H9 (cell line): ENCODE measurements around the gene PAX6. TPM values are rescaled to one million over a fixed set of nuclear protein-coding genes. Genes with fewer than 3 reads are reported as not detected.
A peak's percentile ranks its signal among the peaks of the same experiment; 100 is the strongest.

ENCODE experiments used
- DNase-seq: peaks from one replicate; pipeline ENCODE4 v3.0.0-alpha.2; 2017
- H2AFZ ChIP-seq: one replicate; pipeline ENCODE4 v1.6.1; 2013; ENCODE audit warnings: mild to moderate bottlenecking, low read length, control low read depth, moderate library complexity
- H2AK5ac ChIP-seq: 2 replicates; pipeline ENCODE4 v1.6.1; 2013; ENCODE audit warnings: low read length, control low read depth, mixed read lengths; ENCODE audit not compliant: insufficient read length
- H2BK120ac ChIP-seq: one replicate; pipeline ENCODE4 v1.6.1; 2013; ENCODE audit warnings: low read depth, mild to moderate bottlenecking, low read length, control low read depth, inconsistent platforms; ENCODE audit not compliant: poor library complexity, severe bottlenecking
- H2BK12ac ChIP-seq: 2 replicates; pipeline ENCODE4 v1.6.1; 2013; ENCODE audit warnings: low read length, control low read depth, mixed read lengths, low read depth; ENCODE audit not compliant: insufficient read length
- H2BK15ac ChIP-seq: 2 replicates; pipeline ENCODE4 v1.6.1; 2013; ENCODE audit warnings: low read depth, low read length, control low read depth
- H2BK20ac ChIP-seq: one replicate; pipeline ENCODE4 v1.6.1; 2013; ENCODE audit warnings: low read depth, mild to moderate bottlenecking, low read length, control low read depth, inconsistent platforms; ENCODE audit not compliant: poor library complexity, severe bottlenecking
- H2BK5ac ChIP-seq: 2 replicates; pipeline ENCODE4 v1.6.1; 2013; ENCODE audit warnings: low read length, control low read depth, mixed read lengths; ENCODE audit not compliant: insufficient read length
- H3K14ac ChIP-seq: 2 replicates; pipeline ENCODE4 v1.6.1; 2013; ENCODE audit warnings: low read length, control low read depth; ENCODE audit not compliant: insufficient read depth
- H3K18ac ChIP-seq: 2 replicates; pipeline ENCODE4 v1.6.1; 2013; ENCODE audit warnings: low read depth, mild to moderate bottlenecking, mixed read lengths, low read length, control low read depth; ENCODE audit not compliant: insufficient read length
- H3K23ac ChIP-seq: 2 replicates; pipeline ENCODE4 v1.6.1; 2013; ENCODE audit warnings: low read length, control low read depth, mixed read lengths, low read depth; ENCODE audit not compliant: insufficient read length
- H3K23me2 ChIP-seq: 2 replicates; pipeline ENCODE4 v1.6.1; 2013; ENCODE audit warnings: low read depth, mild to moderate bottlenecking, mixed read lengths, low read length, control low read depth; ENCODE audit not compliant: insufficient read length, poor library complexity, severe bottlenecking
- H3K27ac ChIP-seq: 2 replicates; pipeline ENCODE4 v1.5.1; 2013; ENCODE audit warnings: low read length, control low read depth, mixed read lengths, low read depth; ENCODE audit not compliant: insufficient read length
- H3K27me3 ChIP-seq: 2 replicates; pipeline ENCODE4 v1.6.1; 2013; ENCODE audit warnings: low read length, control low read depth, inconsistent platforms; ENCODE audit not compliant: insufficient read depth
- H3K4ac ChIP-seq: 2 replicates; pipeline ENCODE4 v1.6.1; 2013; ENCODE audit warnings: low read depth, mild to moderate bottlenecking, control low read depth, inconsistent platforms, low read length, moderate library complexity
- H3K4me1 ChIP-seq: 2 replicates; pipeline ENCODE4 v1.6.1; 2013; ENCODE audit warnings: low read length, control low read depth, inconsistent platforms; ENCODE audit not compliant: insufficient read depth
- H3K4me2 ChIP-seq: 2 replicates; pipeline ENCODE4 v1.6.1; 2013; ENCODE audit warnings: low read length, control low read depth, mixed read lengths; ENCODE audit not compliant: insufficient read length, insufficient read depth
- H3K56ac ChIP-seq: 2 replicates; pipeline ENCODE4 v1.6.1; 2013; ENCODE audit warnings: low read depth, mild to moderate bottlenecking, mixed read lengths, low read length, control low read depth; ENCODE audit not compliant: insufficient read length
- H3K79me1 ChIP-seq: 2 replicates; pipeline ENCODE4 v1.6.1; 2013; ENCODE audit warnings: low read depth, mild to moderate bottlenecking, moderate library complexity, low read length, control low read depth, inconsistent platforms; ENCODE audit not compliant: insufficient read depth, poor library complexity, severe bottlenecking
- H3K79me2 ChIP-seq: 2 replicates; pipeline ENCODE4 v1.6.1; 2013; ENCODE audit warnings: low read length, control low read depth, inconsistent platforms; ENCODE audit not compliant: insufficient read depth
- H3K9ac ChIP-seq: 2 replicates; pipeline ENCODE4 v1.6.1; 2013; ENCODE audit warnings: low read length, control low read depth, mixed read lengths; ENCODE audit not compliant: insufficient read length; ENCODE audit errors: extremely low read depth
- H3K9me3 ChIP-seq: one replicate; pipeline ENCODE4 v1.6.1; 2013; ENCODE audit warnings: low read depth, low read length, inconsistent platforms; ENCODE audit not compliant: control insufficient read depth
- H3T11ph ChIP-seq: one replicate; pipeline ENCODE4 v1.6.1; 2013; ENCODE audit warnings: mild to moderate bottlenecking, low read length, control low read depth, inconsistent platforms
- H4K20me1 ChIP-seq: one replicate; pipeline ENCODE4 v1.6.1; 2013; ENCODE audit not compliant: control insufficient read depth, insufficient read length, insufficient read depth
- H4K5ac ChIP-seq: 2 replicates; pipeline ENCODE4 v1.6.1; 2013; ENCODE audit warnings: low read depth, mild to moderate bottlenecking, mixed read lengths, low read length, control low read depth; ENCODE audit not compliant: insufficient read length
- H4K8ac ChIP-seq: replicated peaks from 2 replicates; pipeline ENCODE4 v1.6.1; 2013; ENCODE audit warnings: low read length, control low read depth, mixed read lengths, low read depth; ENCODE audit not compliant: insufficient read length
- H4K91ac ChIP-seq: 2 replicates; pipeline ENCODE4 v1.6.1; 2013; ENCODE audit warnings: low read depth, mild to moderate bottlenecking, moderate library complexity, mixed read lengths, low read length, control low read depth; ENCODE audit not compliant: insufficient read length
- H3K27ac Mint-ChIP-seq, 3 experiments: 2 replicates in 2 of 3; 3 replicates in 1 of 3; pipeline ENCODE4 v1.8.0; 2020 to 2021; ENCODE audit warnings: mixed read lengths in 3 of 3, mild to moderate bottlenecking in 1 of 3, moderate library complexity in 1 of 3
- H3K27me3 Mint-ChIP-seq: 2 replicates; pipeline ENCODE4 v1.8.0; 2021; ENCODE audit warnings: low read depth, mild to moderate bottlenecking, moderate library complexity, mixed read lengths
- H3K36me3 Mint-ChIP-seq, 3 experiments: 2 replicates in 2 of 3; 3 replicates in 1 of 3; pipeline ENCODE4 v1.8.0; 2020 to 2021; ENCODE audit warnings: low read depth in 3 of 3, mixed read lengths in 3 of 3; ENCODE audit not compliant: insufficient read depth in 1 of 3
- H3K4me1 Mint-ChIP-seq, 2 experiments: 2 replicates each; pipeline ENCODE4 v1.8.0; 2020; ENCODE audit warnings: mixed read lengths in 2 of 2
- H3K4me3 Mint-ChIP-seq, 2 experiments: 2 replicates in 1 of 2; 3 replicates in 1 of 2; pipeline ENCODE4 v1.8.0; 2020 to 2021; ENCODE audit warnings: mild to moderate bottlenecking in 2 of 2, mixed read lengths in 2 of 2, moderate library complexity in 1 of 2
- H3K9me3 Mint-ChIP-seq, 2 experiments: 2 replicates in 1 of 2; 3 replicates in 1 of 2; pipeline ENCODE4 v1.8.0; 2020; ENCODE audit warnings: mild to moderate bottlenecking in 2 of 2, mixed read lengths in 2 of 2, moderate library complexity in 1 of 2
- CTCF ChIP-seq: fragments of 200-600 bp; sonication (generic); conservative IDR thresholded peaks from 3 replicates; pipeline ENCODE4 v1.8.0; 2021; ENCODE audit warnings: antibody characterized with exemption, mild to moderate bottlenecking
- WGBS: extraction: QIAGEN DNeasy Blood & Tissue Kit; methylation state at CpG from one replicate; pipeline ENCODE4 v1.1.7; 2013; ENCODE audit warnings: missing lambda C conversion rate, low lambda C conversion rate, mixed read lengths; ENCODE audit not compliant: insufficient read length; ENCODE audit errors: extremely low coverage; 5-methylcytosine and 5-hydroxymethylcytosine counted together
- long read RNA-seq: library from polyadenylated mRNA; unstranded; transcript quantifications from one replicate; pipeline ENCODE4 v2.0.0, GENCODE V29; 2020
- total RNA-seq: library from RNA; stranded (reverse); gene quantifications from 2 replicates; pipeline ENCODE4 v1.2.1, GENCODE V29; 2021

PAX6 gene
- total RNA-seq: 0.11 TPM in 1 of 2 replicates, not detected in the other
- long read RNA-seq: 0 reads

DNA sequence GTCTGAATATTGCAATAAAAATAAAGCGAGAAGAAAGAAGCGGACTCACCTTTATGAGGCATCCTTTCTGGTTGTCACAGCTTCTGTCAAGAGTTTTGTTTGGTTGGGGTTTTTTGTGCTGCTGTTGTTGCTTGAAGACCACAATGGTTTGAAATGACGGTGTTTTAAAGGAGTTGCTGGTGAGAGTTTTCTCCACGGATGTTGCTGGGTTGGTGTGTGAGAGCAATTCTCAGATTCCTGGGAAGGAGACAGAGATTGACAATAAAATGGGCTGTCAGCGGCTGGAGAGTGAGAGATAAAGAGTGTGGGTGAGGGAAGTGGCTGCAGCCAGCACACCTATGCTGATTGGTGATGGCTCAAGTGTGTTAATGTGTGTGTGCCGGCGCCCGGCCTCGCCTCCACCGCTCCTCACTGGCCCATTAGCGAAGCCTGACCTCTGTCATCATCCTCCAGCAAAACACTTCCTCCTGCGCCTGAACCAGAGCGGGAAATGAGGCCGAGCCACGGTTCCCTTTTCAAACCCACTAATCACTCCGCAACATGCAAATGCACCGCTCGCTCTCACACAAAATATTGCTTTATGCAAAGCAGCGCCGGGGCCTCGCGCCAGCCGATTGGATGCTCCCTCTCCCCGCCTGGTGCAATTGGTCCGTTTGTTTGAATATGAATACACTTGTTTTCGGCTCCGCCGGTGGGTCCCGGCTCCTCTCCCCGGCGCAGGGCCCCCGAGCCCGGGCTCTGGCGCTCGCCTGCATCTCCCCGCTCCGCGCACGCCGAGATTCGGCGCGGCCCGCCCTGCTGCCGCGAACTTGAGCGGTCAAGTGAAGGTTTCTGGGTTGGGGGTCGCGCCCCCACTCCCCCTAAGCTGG is at the start of gene PAX6:
Gene PAX6, minus strand, starts transcription at position 544 of the 869 bp plus-strand sequence. CDS start 4,911 bp downstream, outside the sequence.
- no peak within 1 kb of the TSS for H2BK12ac ChIP-seq
- H3K27ac Mint-ChIP-seq: no peak within 1 kb of the TSS; a peak in 1 of 7 replicates
- H3K9ac ChIP-seq: no peak within 1 kb of the TSS
- peak within 1 kb of the TSS; percentile 94 for H3K4me2 ChIP-seq
- peaks cover 37 to 74% of the 10 kb centered on the region in 2 experiments for H3K4me1 Mint-ChIP-seq
- H4K91ac ChIP-seq: no peak within 1 kb of the TSS
- H4K5ac ChIP-seq: no peak within 1 kb of the TSS
- no peak within 1 kb of the TSS for H3K4ac ChIP-seq
- no peak within 1 kb of the TSS for H2AFZ ChIP-seq
- H3K27ac ChIP-seq: no peak within 1 kb of the TSS
- no peaks in the 10 kb centered on the region; a peak in 4 of 5 replicates for H3K9me3 Mint-ChIP-seq
- H3K23me2 ChIP-seq: peaks cover 23% of the 10 kb centered on the region
- peaks cover 3% of the 10 kb centered on the region for H4K20me1 ChIP-seq
- H3K14ac ChIP-seq: no peak within 1 kb of the TSS
- peak within 1 kb of the TSS; percentile 51 to 86 for H3K4me3 Mint-ChIP-seq
- H3K79me1 ChIP-seq: no peaks in the 10 kb centered on the region
- no peak within 1 kb of the TSS for H2BK5ac ChIP-seq
- H3K79me2 ChIP-seq: no peaks in the 10 kb centered on the region
- no peak within 1 kb of the TSS for H2BK120ac ChIP-seq
- peaks cover 90% of the 10 kb centered on the region for H3K27me3 ChIP-seq
- no peak within 1 kb of the TSS for H2AK5ac ChIP-seq
- H3T11ph ChIP-seq: no peak within 1 kb of the TSS
- no peaks in the 10 kb centered on the region; a peak in 1 of 7 replicates for H3K36me3 Mint-ChIP-seq
- no CpG with 5 or more reads among the region's 49 CpGs for WGBS
- no peak for TF ChIP-seq CTCF
- H2BK15ac ChIP-seq: no peak within 1 kb of the TSS
- no peak within 1 kb of the TSS for H4K8ac ChIP-seq
- peak; percentile 88 for DNase-seq
- H3K18ac ChIP-seq: no peak within 1 kb of the TSS
- no peaks in the 10 kb centered on the region for H3K9me3 ChIP-seq
- H3K23ac ChIP-seq: no peak within 1 kb of the TSS
- H3K27me3 Mint-ChIP-seq: peaks cover 99% of the 10 kb centered on the region
- H2BK20ac ChIP-seq: no peak within 1 kb of the TSS
- no peak within 1 kb of the TSS for H3K56ac ChIP-seq
- no peaks in the 10 kb centered on the region for H3K4me1 ChIP-seq
